GM15510 (cell line): ENCODE measurements around the gene VIM.

Source experiments
- POLR2A ChIP-seq: IDR thresholded peaks from 3 replicates; pipeline ENCODE4 v1.6.1; 2011; ENCODE audit warnings: borderline replicate concordance; ENCODE audit not compliant: insufficient read length; ENCODE audit errors: extremely low read depth

The VIM gene

GRCh38 chr10:17250736-17251135 lies 22.7 kb downstream of the VIM start:
- TF ChIP-seq POLR2A, result no peak

DNA sequence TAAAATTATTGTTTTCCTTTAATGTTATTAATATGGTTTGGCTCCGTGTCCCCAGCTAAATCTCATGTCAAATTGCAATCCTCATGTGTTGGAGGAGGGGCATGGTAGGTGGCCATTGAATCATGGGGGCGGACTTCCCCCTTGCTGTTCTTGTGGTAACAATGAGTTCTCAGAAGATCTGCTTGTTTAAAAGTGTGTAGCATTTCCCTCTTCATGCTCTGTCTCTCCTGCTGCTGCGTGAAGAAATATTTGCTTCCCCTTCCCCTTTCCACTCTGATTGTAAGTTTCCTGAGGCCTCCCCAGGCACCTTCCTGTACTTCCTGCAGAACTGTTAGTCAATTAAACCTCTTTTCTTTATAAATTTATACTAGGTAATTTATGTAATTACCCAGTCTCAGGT lies 27.5 kb downstream of the VIM start:
- no peak for TF ChIP-seq POLR2A

DNA sequence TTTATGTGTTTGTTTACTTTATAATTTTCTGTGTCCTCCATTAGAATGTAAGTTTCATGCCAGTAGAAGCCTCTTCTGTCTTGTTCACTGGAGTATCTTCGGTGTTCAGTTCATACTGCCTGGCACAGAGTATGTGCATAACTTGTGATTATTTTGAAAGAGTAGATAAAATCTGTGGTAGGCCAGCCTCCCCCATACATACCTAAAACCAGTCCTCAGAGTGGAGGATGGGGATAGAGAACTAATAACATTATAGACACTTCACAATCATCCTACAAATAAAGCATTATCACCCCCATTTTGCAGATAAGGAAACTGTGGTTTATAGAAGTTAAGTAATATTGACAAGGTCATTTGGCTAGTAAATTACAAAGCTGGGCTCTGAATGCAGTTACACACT lies 28.0 kb downstream of the VIM start:
- TF ChIP-seq POLR2A, result no peak

GRCh38 chr10:17256627-17257026 lies 28.6 kb downstream of the VIM start:
- TF ChIP-seq POLR2A, result no peak

GRCh38 chr10:17257466-17258321 lies 29.7 kb downstream of the VIM start:
- TF ChIP-seq POLR2A, result no peak

GRCh38 chr10:17262502-17262901 lies 34.5 kb downstream of the VIM start:
- TF ChIP-seq POLR2A, result no peak

- no peak for TF ChIP-seq POLR2A
Observed at GRCh38 chr10:17263580-17263979, 35.5 kb downstream of the VIM start.

- TF ChIP-seq POLR2A, result no peak
Observed at GRCh38 chr10:17265468-17265867, 37.4 kb downstream of the VIM start.

GRCh38 chr10:17272648-17273047 lies 44.6 kb downstream of the VIM start:
- no peak for TF ChIP-seq POLR2A

DNA sequence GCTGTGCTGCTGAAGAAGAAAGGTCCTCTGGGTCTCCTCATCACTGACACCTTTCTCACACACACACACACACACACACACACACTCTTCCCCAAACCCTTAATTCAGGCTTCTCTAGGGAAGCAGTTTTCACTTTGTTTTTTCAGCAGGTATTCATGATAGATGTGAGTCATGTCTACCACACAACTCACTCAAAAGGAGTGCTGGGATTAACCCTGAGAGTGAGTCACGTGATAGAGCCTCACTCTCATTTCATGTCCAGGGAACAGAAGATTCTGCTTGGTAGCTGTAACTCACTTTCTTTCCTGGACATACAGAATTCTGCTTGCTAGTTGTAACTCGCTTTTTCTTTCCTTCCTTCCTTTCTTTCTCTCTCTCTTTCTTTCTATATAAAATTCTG lies 45.4 kb downstream of the VIM start:
- no peak for TF ChIP-seq POLR2A

DNA sequence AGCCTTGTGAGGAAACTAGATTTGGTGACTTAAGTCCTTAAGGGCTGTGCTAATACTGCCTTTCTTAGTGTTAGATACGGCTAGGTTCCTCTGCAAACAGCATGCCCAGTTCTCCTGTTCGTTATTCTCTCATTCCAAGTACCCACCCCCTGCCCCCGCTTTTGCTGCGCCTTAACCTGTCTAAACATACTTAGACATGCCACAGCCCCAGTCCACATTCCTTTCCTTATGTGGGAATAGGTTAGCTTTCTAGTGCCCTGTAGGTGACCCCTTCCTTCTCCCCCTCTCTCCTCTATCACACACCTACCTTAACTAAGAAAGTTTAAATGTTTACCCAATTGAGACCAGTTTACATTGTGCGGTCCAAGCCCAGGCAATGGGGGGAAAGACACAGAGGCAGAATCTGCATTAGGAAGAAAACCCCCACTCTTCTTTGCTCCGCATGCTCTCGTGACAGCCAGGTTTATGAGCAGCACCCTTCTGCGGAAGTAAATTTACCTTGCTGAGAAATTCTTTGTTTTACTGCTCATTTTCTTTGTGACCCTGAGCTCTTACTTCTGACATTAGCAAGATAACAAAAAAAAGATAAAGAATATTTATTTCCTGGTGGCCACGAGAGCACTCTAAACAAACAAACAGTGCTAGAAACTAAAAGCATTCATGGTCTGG lies 48.8 kb downstream of the VIM start:
- TF ChIP-seq POLR2A, result no peak

GRCh38 chr10:17278607-17279240 lies 50.7 kb downstream of the VIM start:
- no peak for TF ChIP-seq POLR2A

DNA sequence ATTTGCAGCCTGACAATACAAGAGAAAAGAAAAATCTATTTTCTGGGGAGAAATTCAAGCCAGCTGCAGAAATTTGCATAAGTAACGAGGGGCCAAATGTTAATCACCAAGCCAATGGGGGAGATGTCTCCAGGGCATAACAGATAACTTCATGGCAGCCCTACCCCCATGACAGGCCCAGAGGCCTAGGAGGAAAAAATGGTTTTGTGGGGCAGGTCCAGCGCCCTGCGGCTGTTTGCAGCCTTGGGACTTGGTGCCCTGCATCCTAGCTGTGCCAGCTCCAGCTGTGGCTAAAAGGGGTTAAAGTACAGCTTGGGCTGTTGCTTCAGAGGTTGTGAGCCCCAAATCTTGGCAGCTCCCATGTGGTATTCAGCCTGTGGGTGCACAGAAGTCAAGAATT lies 54.3 kb downstream of the VIM start:
- TF ChIP-seq POLR2A, result no peak

GRCh38 chr10:17286562-17287550 lies 58.8 kb downstream of the VIM start:
- TF ChIP-seq POLR2A, result no peak
